NCI-H345 treated with DMSO at 0.1 percent for 48 hours (cell line): ENCODE data around the gene ARID1B.

Source experiments
- DNase-seq: peaks from one replicate; lab custom pipeline; 2025; ENCODE audit not compliant: unreplicated experiment; lab: John Stamatoyannopoulos, UW

ARID1B gene

DNA sequence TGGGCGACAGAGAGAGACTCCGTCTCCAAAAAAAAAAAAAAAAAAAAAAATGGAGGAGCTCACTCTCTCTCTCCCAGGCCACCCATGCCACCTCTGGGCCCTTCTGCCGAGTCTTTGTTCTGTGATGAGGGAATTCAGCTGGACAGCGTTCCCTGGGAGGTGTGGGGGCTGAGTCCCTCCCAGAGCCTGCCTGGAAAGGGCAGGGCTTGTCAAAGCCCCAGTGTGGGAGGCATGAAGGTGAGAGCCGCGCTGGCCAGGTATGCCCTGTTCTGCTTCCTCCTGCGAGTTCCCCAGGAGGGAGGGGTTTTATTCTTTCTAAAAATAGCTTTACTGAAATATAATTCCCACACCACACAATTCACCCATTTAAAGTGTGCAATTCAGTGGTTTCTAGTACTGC is 476.5 kb downstream of the ARID1B start:
- no peak for DNase-seq

DNA sequence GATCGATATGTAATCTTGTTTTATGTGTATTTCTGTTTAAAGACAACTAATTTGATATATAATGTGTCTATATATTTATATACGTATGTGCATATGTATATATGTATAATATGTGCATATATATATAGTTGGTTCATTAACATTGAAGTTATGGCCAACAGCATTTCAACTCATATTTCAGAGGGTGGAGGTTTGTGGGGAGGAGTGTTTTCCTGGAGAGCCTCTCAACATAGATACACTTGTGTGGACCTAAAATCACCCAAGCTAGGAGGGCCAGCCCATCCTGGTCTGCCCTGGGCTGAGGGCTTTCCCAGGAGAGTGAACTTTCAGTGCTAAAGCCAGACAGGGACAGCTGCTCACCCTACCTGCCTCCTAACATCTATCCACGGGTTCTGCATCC is 477.4 kb downstream of the ARID1B start:
- no peak for DNase-seq

DNA sequence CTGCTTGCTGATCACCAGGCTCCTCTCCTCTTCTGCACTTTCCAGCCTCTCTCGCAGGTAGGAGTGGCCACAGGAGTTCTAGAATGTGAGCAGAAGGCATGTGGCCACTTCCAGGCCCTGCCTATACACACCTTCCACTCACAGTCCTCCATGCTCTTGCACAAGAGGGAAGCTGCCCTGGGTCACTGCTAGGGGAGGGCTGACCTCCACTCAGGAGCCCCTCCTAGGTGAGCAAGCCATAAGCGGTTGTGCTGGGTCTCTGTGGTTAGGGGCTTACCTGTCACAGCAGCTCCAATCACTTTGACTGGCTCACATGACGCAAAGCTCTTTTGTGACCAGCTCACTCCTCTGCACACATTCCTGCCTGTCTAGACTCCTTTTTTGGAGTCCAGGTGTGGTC is 477.9 kb downstream of the ARID1B start:
- DNase-seq = no peak

DNA sequence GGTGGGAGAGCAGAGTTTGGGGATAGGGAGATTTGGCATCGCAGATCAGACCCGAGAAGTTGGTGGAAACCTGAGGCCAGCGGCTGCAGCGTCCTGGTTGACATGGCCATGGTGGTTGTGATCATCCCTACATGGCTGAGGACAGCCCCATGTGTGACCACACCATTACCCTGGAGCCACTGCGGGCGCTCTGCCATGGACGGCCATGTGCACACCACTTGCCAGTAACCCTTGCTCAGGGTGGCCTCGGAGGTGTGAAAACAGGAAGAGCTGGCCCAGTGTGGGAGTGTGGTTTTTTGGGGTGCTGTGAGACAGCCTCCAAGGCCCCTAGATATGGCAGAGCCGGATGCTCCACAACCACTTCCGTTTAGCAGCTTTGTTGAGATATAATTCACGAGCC is 481.7 kb downstream of the ARID1B start:
- no peak for DNase-seq

DNA sequence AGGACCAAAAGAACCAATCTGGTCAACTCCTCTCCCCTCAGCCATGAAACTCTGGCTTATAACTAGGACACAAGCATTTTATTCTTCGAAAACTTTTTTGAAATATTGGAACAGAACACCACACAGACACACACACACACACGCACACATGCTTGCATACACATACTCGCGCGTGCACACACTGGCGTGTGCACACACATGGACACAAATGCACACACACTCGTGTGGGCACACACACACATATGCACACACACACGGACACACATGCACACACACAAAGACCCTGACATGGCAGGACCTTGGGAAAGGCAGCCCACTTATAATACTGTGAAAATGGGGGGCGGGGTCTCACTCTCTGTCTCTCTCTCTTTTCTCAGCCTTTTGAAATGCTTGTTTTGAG is 482.3 kb downstream of the ARID1B start:
- DNase-seq = no peak
